ENCODE measurements around the gene WDR59.
"Not testable (repeated sequence)": the region's sequence is repeated elsewhere in the genome, so short reads cannot be mapped to it uniquely, and the experiment has no call there.

The WDR59 gene

DNA sequence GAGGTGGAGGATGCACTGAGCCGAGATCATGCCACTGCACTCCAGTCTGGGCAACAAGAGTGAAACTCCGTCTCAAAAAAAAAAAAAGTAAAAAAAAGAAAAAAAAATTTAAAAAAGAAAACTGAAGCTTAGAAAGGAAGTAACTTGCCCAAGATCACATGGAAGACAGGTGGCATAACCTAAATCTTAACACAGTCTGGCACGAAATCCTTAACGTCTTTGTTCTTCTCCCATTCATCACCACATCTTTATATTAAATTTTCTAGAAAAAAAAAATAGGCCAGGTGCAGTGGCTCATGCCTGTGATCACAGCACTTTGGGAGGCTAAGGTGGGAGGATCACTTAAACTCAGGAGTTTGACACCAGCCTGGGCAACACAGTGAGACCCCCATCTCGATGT, 9.3 kb downstream of the WDR59 start:
- no peak for DNase-seq

DNA sequence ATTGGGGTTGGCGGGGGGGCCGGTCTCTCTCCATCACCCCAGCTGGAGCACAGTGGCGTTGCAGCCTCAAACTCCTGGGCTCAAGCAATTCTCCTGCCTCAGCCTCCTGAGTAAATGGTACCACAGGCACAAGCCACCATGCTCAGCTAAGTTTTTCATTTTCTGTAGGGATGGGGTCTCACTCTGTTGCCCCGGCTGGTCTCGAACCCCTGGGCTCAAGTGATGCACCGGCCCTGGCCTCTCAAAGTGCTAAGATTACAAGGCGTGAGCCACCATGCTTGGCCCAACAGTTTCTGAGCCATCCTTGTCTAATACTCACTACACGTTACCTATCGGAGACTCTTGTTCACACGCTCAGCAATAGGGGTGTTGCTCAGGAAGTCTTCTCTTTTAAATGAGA, 11.6 kb downstream of the WDR59 start:
- DNase-seq, result no peak

DNA sequence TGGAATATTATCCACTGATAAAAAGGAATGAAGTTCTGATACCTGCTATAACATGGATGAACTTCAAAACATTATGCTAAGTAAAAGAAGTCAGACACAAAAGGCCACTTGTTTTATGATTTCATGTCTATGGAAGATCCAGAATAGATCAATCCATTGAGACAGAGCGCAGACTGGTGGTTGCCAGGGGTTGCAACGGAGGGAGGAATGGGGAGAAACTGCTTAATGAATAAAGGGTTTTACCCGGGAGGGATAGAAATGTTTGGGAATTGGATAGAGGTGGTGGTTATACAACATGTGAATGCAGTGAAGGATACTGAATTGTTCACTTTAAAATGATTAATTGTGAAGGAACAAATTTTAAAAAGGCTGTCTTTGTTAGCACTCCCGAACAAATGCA, 30.2 kb downstream of the WDR59 start:
- DNase-seq, result no peak

DNA sequence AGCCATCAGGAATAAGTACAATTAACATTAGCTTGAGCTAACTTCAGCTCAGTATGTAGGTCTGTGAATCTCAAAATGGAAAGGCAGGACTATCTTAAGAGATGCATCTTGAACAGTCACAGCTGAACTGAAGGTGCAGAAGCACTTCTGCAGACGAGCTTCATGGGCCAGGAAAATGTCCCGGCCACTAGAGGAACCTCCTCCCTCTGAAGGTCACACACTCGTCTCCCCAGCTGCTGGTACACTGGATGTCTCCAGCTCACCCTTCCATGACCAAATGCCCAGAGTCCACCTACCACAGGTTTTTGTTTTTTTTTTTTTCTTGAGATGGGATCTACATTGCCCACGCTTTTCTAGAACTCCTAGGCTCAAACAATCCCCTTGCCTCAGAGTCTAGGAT, 33.2 kb downstream of the WDR59 start:
- no peak for DNase-seq

DNA sequence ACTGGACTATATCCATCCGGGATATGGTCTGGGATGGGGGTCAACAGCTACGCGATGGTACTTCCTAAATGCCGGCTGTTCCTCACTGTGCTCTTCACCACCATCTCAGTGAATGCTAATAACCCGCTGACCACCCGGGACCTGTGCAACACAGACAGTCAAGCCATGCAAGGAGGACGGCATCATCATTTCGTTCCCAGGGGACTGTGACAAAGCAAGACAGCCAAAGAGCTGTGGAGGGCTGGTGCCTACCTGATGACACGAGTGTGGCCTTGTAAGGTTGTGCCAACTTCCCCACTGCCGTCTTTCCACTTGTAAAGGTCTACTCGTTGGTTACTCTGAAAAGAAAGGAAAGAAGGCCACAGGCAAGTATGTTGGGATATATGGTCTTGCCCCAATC, 33.7 kb downstream of the WDR59 start:
- no peak for DNase-seq

DNA sequence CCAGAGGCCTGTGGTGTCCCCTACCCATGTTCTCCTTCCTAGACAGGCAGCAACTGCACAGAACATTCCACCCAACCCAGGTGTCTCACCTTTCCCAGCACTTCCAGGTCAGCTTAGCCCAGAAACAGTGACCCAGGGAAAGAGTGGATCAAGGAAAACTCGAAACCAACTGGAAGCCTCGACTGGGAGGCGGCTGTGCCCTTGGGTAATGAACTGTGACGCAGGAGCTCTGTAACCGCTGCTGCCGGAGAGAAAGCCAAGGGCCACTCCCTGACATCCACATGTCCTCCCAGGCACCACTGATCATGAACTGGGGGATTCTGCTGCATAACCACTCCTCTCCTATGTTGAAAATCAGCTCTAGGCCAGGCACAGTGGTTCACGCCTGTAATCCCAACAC, 34.4 kb downstream of the WDR59 start:
- no peak for DNase-seq

DNA sequence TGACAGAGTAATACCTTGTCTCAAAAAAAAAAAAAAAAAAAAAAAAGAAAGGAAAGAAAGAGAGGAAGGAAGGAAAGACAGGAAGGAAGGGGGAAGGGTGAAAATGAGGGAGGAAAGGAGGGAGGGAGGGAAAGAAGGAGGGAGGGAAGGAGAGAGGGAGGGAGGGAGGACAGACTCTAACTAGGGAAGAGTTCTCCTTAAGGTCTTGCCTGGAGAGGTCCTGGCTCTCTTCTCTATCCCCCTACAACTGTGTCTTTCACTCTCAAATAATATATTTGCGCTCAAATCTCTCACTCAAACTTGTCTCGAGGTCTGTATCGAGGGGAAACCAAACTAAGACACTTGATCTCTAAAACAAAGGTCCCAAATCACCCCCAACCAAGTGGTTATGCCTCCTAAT, 35.6 kb downstream of the WDR59 start:
- no peak for DNase-seq

DNA sequence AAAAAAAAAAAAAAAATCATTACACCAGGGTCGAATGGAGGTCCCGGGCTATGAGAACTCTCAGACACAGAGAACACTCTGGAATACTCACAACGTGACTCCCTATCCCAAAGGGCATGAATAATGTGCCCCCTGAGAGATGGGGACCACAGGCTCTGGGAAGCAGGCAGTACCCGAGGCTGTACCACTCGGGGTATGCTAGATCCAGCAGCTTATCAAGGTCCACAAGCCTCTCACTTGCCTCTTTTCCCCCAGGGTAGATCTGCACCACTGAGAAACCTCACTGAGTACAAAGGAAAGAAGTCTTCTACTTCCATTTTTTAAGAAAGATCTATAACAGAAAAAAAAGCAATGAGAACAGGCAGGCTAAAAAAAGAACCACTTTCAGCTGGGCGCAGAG, 40.5 kb downstream of the WDR59 start:
- no peak for DNase-seq

DNA sequence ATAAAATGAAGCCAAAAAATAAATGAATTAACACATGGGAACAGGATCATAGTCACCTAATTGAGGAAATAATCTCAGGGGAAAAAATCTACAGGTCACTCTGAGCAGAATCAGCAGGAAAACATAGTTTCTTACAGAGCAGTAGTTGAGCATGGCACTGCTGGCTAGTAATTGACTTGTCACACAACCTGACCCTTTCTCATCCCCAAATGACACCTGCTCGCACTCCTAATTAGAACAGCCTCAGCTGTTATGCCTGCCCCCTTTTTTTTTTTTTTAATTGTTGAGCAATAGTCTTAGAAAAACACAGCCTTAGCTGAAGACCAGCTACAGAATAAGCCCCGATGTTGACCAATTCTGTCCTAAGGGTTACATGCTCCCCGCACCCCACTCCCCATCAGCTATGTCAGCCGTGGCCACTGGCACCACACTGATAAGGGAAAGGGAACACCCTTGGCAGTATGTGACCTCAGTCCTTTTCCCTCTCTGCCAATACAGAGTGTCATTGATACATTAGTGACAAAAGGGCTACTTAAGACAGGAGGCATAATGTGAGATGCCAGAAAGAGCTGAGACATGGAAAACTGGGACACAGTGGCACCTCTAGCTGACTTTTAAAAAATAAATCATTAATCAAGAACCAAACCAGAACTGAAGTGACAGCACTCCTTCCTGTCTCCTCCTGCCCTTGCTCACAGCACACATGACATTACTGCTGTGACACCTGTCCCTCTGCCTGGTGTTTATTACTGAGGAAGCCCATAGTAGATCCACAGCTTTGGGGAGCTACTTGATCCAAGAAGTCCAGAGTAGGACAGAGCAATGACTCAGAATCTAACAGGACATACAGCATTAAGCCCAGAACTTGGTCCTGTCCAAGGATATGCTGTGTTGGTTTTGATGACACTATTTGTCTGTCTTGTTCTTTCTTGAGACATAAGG, 41.7 kb downstream of the WDR59 start:
- DNase-seq, result no peak

- DNase-seq, result no peak
Observed at GRCh38 chr16:74942566-74942965, 42.4 kb downstream of the WDR59 start.

GRCh38 chr16:74939688-74940087, 45.2 kb downstream of the WDR59 start:
- no peak for DNase-seq

DNA sequence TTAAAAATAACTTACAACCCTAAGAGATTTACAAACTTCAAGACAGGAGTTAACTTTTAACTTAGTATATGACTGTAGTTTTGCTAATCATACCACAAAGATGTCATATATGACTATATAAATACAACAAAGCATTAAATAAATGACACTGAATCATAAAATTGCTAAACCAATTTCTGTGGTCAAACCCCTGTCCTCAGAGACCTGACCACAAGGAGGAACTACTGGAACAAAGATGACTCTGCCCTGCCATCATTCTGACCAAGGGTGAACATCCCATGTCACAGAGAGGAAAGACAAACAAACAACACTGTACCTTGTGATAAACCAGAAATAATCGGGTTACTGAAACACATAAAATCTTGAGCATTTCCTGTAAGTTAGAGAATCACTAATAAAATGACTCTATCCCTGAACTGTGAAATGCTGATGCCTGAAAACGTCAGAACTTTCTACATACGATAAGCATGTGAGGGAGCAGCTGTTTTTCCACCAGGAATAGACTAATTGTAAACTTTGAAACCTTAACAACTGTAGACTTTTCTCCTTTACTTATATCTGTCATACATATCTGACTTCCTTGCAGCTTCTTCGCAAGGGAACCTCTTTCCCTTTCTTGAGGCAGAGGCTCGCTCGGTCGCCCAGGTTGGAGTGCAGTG, 47.9 kb downstream of the WDR59 start:
- DNase-seq, result no peak

DNA sequence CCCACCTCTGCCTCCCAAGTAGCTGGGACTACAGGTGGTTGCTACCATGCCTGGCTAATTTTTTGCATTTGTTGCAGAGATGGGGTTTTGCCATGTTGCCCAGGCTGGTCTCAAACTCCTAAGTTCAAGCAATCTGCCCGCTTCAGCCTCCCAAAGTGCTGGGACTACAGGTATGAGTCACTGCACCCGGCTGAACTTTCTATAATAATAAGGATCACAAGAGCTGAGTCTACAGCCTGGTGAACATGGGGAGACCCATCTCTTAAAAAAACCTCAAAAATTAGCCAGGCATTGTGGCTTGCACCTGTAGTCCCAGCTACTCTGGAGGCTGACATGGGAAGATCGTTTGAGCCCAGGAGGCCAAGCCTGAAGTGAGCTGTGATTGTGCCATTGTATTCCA, 53.5 kb downstream of the WDR59 start:
- no peak for DNase-seq

GRCh38 chr16:74929636-74930035, 55.3 kb downstream of the WDR59 start:
- no peak for DNase-seq

DNA sequence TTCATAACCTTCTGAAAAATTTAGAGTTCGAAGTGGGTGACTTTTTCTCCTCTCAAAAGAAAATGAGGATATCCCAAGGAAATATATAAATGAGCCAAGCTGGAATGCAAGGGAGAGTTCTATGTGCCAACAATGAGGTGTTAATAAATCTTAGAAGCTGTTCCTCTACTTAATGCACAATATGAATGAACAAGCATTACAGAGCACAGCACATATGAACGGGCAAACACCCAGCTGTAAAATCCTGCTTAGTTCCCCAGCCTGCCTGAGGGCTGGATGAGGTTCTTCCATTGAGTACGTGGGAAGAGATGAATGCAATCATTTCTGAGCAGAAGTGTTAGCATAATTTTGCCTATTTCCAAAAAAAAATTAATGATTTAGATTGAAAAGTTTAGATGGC, 58.1 kb downstream of the WDR59 start:
- DNase-seq, result no peak

GRCh38 chr16:74923766-74924460, 61.0 kb downstream of the WDR59 start:
- no peak for DNase-seq

- no peak for DNase-seq
Observed at GRCh38 chr16:74922150-74923138, 62.5 kb downstream of the WDR59 start.

DNA sequence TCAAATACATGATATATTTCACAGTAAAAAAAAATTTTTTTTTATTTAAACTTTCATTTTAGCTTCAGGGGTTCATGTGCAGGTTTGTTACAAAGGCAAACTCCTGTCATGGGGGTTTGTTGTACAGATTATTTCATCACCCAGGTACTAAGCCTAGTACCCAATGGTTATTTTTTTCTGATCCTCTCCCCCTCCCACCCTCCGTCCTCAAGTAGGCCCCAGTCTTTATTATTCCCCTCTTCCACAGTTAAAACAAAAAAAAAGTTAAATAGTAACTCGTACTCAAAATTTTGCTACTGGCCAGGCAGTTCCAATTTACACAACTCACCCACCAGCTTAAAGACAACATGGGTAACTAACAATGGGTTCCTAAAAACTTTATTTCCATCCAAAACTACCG, 63.9 kb downstream of the WDR59 start:
- DNase-seq, result no peak

DNA sequence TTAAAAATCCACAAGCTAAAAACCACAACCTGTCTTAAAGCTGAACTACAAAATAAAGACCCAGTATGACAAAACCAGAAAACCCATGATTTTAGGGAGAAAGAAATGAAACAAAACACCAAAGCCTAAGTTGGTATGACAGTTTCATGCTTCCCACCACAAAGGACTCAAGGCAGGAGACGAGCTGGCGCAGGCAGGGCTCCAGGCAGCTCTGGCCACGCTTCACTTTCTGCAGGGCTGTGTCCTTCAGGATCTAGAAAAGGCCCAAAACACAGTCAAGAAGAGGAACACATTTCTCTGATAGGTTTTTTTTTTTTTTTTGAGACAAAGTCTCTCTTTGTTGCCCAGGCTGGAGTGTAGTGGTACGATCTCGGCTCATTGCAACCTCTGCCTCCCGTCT, 75.3 kb downstream of the WDR59 start:
- no peak for DNase-seq

GRCh38 chr16:74908759-74909158, 76.2 kb downstream of the WDR59 start:
- not testable (repeated sequence) for DNase-seq

DNA sequence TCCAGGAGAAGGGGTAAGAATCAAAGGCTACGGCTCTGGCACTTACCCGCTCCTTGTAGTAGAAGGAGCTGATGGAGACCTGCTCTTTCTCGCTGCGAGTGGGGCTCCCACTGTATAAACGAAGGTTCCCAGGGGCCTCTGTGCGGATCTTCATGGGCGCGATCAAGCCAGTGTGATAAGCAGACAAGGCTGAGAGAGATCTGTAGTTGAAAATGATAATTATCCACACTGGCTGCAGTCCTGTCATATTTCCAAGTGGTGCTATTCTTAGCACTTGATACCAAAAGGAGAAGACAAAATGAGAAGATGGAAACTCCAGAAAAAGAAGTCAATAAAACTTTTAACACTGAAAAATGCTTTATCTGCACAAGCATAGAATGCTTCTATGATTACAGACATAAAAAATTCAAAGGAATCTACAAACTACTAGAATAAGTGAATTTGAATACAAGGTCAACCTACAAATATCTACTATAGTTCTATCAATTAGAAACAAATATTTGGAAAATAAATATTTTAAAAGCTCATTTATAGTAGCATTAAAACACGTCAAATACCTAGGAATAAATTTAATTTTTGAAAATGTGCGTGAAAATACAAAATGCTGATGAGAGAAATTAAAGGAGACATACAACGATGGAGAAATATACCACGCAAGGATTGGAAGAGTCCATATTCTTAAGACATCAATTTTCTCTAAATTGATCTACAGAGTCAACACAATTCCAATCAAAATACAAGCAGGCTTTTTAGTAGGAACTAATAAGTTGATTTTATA, 80.8 kb downstream of the WDR59 start:
- no peak for DNase-seq

DNA sequence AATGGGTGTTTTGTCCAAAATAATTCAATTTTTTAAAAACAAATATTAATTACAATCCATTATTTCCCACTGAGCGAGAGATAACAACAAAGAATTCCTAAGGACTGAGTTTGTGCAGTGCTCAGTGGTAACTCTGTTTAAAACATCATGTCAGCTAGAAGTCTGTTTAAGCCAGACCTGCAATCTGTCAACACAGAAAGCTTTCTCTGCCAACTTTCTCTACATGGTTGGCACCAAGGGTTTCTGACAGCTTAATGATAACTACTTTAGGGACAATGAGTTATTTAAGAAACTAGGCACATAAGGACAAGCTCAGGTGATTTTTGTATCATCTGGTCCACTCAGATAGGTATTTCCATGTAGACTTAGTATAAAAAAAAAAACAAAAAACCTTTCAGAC, 81.8 kb downstream of the WDR59 start:
- DNase-seq, result no peak

All from NCI-H446 (cell line).